Renal cortical epithelial cell (primary cell): ENCODE results near the gene FCRL6. TPM values are rescaled to one million over a fixed set of nuclear protein-coding genes. Genes with fewer than 3 reads are reported as not detected.

ENCODE experiments used
- DNase-seq: peaks from one replicate; pipeline ENCODE4 v3.0.0-alpha.2; 2011; ENCODE audit warnings: low read depth
- total RNA-seq: library from RNA; depleted of rRNA; stranded (reverse); fragments of >200 nt; gene quantifications from 2 replicates; pipeline ENCODE4 v1.2.3, GENCODE V29; 2014

The FCRL6 gene
- total RNA-seq, result 0.05 TPM in 1 of 2 replicates, not detected in the other

GRCh38 chr1:159802111-159802510 is at the start of gene FCRL6:
FCRL6 (plus strand) TSS chr1:159802360; CDS start chr1:159802425, 65 bp downstream.
- no peak for DNase-seq

DNA sequence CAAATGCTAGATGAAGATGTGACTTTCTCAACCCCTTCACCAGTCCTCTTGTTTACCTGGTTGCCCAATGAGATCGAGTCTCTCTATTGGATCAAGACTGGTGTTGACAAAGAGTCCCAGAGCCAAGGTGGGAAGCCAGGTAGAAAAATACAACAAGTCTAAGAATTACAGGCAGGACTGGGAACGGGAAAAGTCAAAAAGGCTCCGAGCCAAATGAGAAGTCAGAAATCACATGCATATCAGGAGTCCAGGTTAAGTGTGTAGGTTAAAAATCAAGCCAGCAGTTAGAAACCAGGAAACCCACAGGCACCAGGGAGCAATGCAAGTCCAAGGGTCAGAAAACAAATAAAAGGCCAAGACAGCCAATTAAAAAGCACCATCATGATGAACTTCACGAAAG is 48.8 kb upstream of the FCRL6 start:
- DNase-seq, result peak; percentile 89

- no peak for DNase-seq
Measured at GRCh38 chr1:159755451-159756007, 46.6 kb upstream of the FCRL6 start.

- peak; percentile 96 for DNase-seq
Measured at GRCh38 chr1:159756397-159756796, 45.8 kb upstream of the FCRL6 start.

- no peak for DNase-seq
Measured at GRCh38 chr1:159763686-159764085, 38.5 kb upstream of the FCRL6 start.

- DNase-seq, result no peak
Measured at GRCh38 chr1:159765806-159766205, 36.4 kb upstream of the FCRL6 start.

DNA sequence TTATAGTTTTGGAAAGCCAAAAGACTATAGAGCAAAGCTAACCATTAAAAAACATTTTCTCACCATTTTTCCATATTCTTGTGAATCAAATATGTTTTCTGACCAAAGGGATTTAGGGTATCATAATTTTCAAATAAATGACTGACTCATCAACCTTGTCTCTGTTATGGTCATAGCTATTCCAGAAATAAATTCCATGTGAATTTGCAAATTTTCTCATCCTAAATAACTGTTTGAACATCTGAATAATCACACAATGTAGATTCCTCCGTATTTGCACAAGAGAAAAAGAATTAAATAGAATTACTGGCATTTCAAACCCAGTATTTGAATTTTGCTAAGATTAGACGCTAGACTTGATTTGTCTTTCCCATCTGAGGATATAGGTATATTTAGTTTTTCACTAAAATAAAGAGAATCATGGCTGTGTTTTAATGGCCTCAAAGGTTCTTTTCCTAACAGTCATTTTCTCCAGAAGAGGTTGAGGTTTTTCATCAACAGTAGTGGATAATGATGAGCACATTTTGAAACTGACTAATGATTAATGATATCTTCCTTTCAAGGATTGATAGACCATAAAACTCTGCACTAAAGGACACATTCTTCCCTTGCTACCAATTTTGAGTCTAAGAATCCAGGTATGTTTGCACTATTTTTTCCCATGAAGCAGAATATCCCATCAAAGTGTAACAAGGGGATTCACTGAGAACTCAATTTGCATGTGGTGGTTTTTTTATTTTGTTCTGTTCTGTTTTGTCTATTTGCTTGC is 30.8 kb upstream of the FCRL6 start:
- peak; percentile 69 for DNase-seq

GRCh38 chr1:159774465-159774864 is 27.7 kb upstream of the FCRL6 start:
- DNase-seq, result no peak

GRCh38 chr1:159775716-159776115 is 26.4 kb upstream of the FCRL6 start:
- DNase-seq, result peak; percentile 51

DNA sequence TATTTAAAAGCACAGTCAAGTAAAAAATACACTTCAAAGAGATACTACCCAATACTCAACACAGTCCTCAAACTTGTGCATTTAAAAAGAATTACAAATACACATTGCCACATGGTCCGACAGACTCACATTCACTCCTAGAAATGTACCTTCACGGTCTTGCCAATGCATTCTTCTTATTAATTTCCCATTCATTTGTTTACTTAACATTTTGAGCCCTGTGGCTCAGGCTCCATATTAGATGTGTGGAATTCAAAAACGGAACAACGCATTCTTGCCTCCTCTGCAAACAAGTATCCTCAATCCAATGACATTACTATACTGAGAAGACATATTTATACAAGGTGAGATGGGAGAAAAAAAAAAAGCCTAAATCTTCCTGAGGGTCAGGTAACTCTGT is 23.9 kb upstream of the FCRL6 start:
- no peak for DNase-seq

- peak; percentile 45 for DNase-seq
Measured at GRCh38 chr1:159779403-159779851, 22.7 kb upstream of the FCRL6 start.

GRCh38 chr1:159780583-159781582 is 21.3 kb upstream of the FCRL6 start, which contains the start of gene DUSP23:
DUSP23 (plus strand) TSS chr1:159780962; CDS start chr1:159781101, 139 bp downstream.
- peak; percentile 96 for DNase-seq

DNA sequence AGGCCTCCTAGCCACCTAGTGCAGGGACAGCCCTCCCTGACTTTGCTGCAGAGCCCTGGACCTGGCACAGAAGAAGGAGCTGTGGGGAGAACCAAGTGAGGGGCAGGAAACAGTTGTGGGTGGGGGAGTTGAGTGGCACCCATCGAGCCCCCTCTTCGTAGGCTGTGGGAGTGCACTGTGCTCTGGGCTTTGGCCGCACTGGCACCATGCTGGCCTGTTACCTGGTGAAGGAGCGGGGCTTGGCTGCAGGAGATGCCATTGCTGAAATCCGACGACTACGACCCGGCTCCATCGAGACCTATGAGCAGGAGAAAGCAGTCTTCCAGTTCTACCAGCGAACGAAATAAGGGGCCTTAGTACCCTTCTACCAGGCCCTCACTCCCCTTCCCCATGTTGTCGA is 20.2 kb upstream of the FCRL6 start:
- DNase-seq, result no peak

DNA sequence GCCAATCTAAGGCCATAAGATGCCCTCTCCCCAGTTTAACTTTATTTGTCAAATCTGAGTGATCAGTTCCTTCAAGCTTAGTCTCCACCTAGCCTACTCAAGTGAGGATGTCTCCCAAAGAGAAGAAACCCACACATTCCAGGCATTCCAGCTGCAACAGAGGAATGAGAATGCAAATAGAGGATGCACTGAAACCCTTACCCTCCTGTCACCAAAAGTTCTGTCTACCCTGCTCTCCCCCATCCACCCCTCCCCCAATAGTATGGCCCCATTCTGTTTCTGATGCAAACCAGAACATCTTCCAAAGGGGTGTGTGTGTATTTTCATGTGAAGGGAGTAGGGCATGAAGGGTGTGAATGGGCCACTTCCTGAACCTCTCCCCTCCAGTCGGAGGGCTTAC is 18.4 kb upstream of the FCRL6 start:
- DNase-seq, result no peak

GRCh38 chr1:159786465-159786864 is 15.7 kb upstream of the FCRL6 start:
- DNase-seq, result no peak

GRCh38 chr1:159786966-159787365 is 15.2 kb upstream of the FCRL6 start:
- DNase-seq, result no peak

DNA sequence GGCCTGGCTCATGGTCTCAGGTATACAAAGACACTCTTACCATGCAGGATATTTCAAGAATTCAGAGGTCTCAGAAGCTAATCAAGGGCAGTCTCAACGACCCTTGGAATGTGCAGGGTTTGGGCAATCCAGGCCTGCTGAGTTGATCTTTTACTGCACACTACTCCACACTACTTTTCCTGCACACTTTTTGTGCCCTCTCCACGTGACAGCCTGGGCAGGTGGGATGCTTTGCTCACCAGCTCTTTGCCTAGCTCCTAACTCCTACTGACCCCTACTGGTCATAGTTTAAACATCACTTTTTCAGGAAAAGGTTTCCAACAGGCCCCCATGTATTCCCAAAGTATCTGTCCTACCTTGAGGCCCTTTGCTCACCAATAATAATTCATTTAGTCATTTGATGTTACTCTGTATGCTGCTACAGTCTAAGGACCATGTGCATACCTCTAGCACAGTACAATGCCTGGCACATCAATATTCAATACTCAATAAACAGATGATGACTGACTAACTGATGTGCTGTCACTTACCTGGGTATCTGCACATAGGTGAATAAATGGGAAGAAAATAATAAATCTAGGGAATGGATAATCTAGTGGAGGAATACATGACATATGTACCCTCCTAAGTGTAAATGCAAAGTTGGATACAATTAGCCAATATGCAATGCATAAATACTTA is 11.8 kb upstream of the FCRL6 start:
- peak; percentile 34 for DNase-seq

DNA sequence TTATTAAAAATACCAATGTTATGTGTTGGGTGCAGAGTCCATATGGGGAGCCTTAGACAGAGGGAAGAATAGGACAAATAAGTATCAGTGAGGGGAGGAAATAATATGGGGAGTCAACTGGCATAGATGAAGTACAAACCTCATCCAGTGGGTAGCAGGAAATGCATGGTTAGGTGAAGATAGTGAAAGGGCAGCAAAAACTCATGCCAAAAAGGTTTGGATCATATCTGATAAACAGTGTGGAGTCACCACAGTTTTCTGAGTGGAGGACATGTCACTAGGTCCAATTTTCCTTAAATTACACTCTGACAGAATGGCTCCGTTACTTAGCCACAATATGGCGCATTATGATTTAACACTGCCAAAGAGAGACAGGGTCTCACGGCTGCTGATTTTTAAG is 11.1 kb upstream of the FCRL6 start:
- no peak for DNase-seq

- no peak for DNase-seq
Measured at GRCh38 chr1:159791461-159791860, 10.7 kb upstream of the FCRL6 start.

- no peak for DNase-seq
Measured at GRCh38 chr1:159795534-159795933, 6.6 kb upstream of the FCRL6 start.

- DNase-seq, result peak; percentile 77
Measured at GRCh38 chr1:159798893-159799292, 3.3 kb upstream of the FCRL6 start.
